ENCODE data around the gene MRPL16. TPM values are rescaled to one million over a fixed set of nuclear protein-coding genes. Genes with fewer than 3 reads are reported as not detected.

Gene MRPL16
- total RNA-seq, 1 donor from 2014 or later = 36.6 TPM

DNA sequence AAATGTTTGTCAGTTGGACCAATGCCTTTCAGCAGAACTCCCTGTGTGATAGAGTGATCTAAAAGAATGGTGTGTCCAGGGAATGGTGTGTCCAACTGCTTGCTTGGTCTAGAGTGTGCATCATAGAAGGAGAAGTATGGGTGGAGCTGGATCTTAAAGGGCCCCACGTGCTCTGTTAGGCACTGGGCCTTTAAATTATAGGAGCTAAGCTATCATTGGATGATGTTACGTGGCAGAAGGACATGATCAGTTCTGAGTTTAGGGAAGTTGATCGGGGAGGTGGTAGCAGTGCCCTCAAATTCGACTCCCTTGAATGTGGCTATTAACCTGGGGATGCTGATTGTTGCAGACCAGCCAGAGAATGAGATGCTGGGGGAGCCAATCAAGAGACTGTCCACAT lies 39.0 kb downstream of the MRPL16 start:
- DNase-seq (ENCODE audit: low spot score) = no peak

DNA sequence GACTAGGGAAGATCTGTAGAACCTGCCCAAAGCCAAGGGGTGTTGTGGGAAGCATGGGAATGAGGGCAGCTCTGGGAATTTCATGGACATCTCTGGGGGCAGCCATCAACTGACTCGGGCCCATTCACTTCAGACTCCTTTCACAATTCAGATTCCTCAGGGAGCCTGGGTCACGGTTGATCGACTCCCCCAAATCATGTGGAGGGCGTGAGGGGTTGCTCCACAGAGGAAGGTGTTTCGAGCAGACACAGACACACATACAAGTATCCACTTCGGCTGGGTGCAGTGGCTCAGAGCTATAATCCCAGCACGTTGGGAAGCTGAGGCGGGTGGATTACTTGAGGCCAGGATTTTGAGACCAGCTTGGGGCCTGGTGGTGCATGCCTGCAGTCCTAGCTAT lies 39.7 kb downstream of the MRPL16 start:
- DNase-seq (ENCODE audit: low spot score) = no peak

DNA sequence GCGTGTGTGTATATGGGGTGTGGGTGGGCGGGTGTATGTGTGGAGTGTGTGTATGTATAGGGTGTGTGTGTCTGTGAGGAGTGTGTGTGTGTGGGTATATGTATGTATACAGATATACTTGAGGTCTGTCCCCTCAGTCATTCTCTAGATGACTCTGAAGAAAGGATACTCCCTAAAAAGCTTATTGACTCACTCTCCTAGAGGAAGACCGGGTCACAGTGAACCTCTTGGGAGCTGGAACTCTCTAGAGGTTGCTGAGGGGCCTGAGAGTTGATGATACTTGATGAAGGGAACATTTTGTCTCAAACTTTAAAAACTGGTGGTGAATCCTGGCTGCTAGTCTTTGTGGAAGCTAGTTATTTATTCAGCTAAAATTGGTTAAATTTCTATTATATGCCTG lies 40.3 kb downstream of the MRPL16 start:
- DNase-seq (ENCODE audit: low spot score) = no peak

DNA sequence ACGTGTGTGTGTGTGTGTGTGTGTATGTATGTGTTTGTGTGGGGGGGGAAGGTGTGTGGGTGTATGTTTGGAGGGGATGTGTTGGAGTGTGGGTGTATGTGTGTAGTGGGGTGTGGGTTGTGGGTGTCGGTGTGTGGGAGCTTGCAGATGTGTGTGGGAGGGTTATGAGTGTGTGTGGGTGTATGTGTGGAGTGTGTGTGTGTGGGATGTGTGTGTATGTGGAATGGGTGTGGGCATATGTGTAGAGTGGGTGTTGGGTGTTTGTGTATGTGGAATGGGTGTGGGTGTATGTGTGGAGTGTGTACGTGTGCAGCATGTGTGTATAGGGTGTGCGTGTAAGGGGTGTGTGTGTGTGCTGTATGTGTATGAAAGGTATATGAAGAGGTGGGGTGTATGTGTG lies 40.8 kb downstream of the MRPL16 start:
- DNase-seq (ENCODE audit: low spot score) = no peak

DNA sequence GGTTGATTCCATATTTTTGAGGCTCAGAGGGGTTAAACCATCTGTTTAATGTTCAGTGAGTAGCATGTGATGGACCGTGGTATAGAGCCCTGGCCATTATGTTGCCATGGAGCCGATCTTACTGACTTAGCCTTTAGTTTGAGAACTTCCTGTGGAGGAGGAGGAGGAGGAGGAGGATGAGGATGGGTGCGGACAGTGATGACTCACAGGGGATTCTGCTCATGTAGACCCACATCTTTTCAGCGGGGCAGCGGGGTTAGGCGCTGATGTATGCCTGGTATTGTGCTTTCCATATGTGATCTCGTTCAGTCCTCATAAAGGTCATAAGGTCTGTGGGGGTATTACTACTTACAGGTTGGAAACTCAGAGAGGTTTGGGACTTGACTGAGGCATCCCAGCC lies 41.5 kb downstream of the MRPL16 start:
- no peak for DNase-seq (ENCODE audit: low spot score)

DNA sequence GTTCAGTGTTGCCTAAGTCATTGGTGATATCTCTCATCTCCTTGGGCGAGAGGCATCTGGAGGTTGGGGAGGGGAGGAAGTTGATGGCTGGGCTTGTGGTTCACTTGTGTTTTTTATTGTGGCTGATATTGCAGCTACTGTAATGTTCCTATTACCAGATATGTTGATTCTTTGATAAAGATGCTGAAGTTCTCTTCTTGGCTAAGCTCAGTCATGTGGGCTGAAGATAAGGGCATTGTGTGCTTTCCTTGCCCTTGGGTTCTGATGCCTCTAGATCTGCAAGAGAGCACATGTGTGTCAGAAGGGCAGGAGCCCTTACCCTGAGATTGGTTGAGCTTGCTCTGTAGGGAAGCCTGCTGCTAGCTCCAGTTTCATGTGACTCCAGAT lies 43.4 kb downstream of the MRPL16 start:
- DNase-seq (ENCODE audit: low spot score) = no peak

DNA sequence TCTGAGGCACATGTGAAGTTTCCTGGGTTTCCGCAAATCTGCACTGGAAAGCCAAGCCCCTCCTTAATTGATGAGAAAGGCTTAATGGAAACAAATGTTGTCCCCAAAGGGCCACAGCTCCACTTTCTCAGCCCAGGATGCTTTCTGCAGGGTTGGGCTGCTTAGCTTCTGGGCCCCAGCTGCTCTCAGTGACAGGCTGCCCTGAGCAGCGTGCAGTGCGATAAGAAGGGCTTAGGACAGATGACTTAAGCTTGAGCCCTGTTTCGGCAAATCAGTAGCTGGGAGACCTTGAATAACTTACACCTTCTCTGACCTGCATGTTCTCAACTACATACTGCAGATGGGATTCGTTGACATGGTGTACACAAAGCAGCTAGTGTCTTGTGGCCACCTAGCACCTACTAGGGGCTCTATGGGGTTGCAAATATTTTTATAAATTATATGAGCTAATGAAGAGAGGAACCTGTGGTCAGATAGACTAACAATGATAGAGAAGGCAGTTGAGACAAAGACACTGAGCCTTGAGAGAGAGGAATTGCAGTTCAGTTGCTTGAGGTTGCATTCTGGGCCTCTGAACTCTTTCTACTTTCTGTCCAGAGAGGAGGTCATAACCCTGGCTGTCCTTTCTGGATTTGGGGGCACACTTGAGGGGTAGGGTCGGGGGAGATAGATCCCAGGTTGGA lies 43.9 kb downstream of the MRPL16 start:
- DNase-seq (ENCODE audit: low spot score) = no peak

DNA sequence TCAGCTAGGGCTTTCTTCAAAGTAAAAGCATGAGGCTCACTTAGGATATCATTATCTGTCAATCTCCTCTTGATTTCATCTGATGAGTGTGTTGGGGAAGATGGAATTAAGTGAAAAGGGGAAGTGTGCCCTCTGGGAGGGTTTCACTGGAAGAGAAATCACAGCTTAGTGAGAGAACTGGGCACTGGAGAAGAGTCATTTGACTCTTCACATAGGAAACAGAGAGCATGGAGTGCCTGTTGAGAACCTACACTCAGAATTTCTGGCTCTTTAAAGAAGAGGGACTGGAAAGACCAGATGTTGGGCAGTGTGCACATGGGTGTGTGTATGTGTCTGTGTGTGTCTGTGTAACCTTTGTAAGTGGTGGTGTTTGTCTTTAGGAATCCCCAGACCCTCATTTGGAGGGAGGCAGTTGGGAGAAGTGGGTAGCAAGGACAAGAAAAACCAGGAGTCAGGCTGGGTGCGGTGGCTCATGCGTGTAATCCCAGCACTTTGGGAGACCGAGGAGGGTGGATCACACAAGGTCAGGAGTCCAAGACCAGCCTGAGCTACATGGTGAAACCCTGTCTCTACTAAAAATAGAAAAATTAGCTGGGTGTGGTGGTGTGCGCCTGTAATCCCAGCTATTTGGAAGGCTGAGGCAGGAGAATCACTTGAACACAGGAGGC lies 45.4 kb downstream of the MRPL16 start:
- no peak for DNase-seq (ENCODE audit: low spot score)

DNA sequence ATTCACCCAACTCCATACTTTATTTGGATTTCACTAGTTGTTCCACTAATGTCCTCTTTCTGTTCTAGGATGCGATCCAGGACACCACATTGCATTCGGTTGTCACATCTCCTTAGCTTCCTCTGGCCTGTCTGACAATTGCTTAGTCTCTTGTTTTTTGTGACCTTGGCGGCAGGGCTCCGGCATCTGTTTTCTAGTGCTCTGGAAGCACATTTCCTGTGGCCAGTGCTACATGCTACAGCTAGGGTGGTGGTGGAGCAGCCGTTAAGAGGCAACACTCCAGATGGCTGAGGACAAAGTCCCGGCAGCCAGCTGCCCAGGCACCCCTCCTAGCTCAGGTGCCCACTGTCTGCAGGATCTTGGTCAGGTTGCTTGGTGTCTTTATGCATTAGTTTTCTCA lies 48.6 kb downstream of the MRPL16 start:
- no peak for DNase-seq (ENCODE audit: low spot score)

DNA sequence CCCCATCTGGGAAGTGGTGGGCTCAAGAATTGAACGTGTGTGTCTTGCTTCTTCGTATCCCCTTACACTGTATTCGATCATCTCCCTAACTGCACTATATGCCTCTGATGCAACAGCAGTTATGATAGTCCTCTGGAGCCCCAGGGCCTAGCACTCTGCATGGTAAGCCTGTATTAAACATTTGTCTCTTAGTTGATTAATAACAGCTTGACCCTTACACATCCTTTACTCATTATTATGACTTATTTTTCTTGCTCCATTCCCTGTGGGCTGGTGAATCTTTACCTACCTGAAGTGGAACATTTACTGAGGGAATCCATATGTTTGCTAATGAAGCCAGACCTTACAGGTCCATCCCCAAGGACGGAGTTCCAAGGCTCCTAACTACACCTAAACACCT lies 49.8 kb downstream of the MRPL16 start:
- DNase-seq (ENCODE audit: low spot score) = no peak

DNA sequence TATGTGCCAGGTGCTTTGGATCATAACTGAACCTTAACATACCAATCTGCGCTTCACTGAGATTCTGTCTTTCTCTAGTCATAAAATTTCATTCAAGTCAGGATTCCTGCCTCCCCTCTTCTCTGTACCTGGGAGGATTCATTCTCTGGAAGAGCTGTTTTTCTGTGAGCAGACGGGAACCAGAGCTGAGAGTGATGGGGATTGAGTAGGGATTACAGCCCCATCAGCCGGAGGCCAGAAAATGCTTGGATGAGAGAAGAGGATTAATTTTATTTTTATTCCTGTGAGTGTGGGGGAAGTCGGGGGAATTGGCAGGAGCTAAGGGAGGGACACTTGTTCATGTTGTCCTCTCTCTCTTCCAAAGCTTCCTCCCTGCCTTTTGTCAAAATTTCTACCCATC lies 50.7 kb downstream of the MRPL16 start:
- DNase-seq (ENCODE audit: low spot score) = peak; percentile 47

DNA sequence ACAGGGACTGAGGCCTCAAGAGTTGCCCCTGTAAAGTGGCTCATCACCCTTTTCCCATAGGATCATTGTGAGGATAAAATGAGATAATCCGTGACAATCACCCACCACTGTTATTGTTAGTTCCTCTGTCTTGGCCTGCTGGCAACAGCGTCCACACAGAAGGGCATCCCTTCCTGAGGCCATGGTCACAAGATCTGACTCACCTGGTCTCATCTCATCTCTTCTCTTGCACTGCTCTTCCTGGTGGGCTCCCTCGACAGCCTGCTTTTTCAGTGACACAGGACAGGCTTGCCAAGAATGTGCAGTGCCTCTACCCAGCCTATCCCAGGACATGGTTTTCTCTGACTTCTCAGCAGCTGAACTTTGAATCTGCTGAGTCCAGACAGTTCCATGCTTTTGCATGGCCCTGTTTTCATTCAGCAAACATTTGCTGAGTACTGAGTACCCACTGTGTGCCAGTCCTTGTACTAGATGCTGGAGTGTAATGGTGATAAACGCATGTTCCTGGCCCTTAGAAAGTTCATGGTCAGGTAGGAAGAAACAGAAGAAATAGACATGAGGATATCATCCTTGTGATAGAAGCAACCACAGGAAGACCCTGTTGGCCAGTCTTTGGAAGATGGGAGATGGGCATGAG lies 52.1 kb downstream of the MRPL16 start:
- DNase-seq (ENCODE audit: low spot score) = no peak

DNA sequence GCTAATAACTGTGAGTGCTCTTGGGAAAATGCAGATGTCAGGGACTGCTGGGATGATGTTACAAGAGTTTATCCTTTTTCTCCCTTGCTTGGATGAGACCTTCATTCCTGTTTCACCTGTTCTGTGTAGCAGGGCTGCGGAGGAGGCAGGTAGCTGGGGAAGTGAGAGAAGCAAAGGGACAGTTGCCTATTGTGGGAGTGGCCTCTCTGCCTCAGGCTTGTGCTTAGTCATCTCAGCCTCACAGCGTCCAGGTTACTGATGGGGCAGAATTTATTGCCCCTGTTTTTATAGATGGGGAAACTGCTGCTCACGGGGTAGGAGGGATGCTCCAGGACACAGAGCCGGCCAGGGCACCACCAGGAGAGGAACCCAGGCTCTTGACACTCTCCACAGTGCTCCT lies 53.7 kb downstream of the MRPL16 start:
- peak; percentile 20 for DNase-seq (ENCODE audit: low spot score)

DNA sequence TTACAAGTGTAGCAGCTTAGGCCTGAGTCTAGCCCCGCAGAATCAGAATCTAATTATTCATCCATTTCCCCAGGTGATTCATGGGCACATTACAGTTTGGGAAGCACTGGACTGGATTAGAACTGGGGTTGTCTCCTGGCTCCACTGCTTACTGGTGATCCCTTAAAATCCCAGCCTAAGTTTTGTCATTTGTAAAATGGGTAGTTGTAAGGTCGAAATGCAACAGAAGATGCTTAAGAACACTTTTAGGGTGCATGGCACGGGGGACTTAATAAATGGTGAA lies 54.1 kb downstream of the MRPL16 start:
- no peak for DNase-seq (ENCODE audit: low spot score)

Other genes with a start within 250 kb of the MRPL16 start
- 38.5 TPM for gene OSBP, start 195.0 kb downstream of the MRPL16 start, total RNA-seq (ENCODE audit: insufficient read depth, low replicate concordance)
- 4.6 TPM for gene PATL1, start 141.7 kb downstream of the MRPL16 start, total RNA-seq (ENCODE audit: insufficient read depth, low replicate concordance)
- gene OR10V1, start 96.9 kb downstream of the MRPL16 start, total RNA-seq (ENCODE audit: insufficient read depth, low replicate concordance) = 7.9 TPM
- gene STX3, start 55.4 kb downstream of the MRPL16 start, total RNA-seq (ENCODE audit: insufficient read depth, low replicate concordance) = 11.1 TPM
- not detected for gene CBLIF, start 34.7 kb upstream of the MRPL16 start, total RNA-seq (ENCODE audit: insufficient read depth, low replicate concordance)
- gene TCN1, start 55.7 kb upstream of the MRPL16 start, total RNA-seq (ENCODE audit: insufficient read depth, low replicate concordance) = 2.2 TPM
- gene OOSP3, start 68.0 kb upstream of the MRPL16 start, total RNA-seq (ENCODE audit: insufficient read depth, low replicate concordance) = not detected
- not detected for gene OOSP1, start 127.7 kb upstream of the MRPL16 start, total RNA-seq (ENCODE audit: insufficient read depth, low replicate concordance)
- not detected for gene OOSP4A, start 153.3 kb upstream of the MRPL16 start, total RNA-seq (ENCODE audit: insufficient read depth, low replicate concordance)
- gene OOSP4B, start 206.4 kb upstream of the MRPL16 start, total RNA-seq (ENCODE audit: insufficient read depth, low replicate concordance) = not detected
- 3.4 TPM for gene OOSP2, start 229.6 kb upstream of the MRPL16 start, total RNA-seq (ENCODE audit: insufficient read depth, low replicate concordance)
- 7.2 TPM for gene MS4A3, start 245.9 kb upstream of the MRPL16 start, total RNA-seq (ENCODE audit: insufficient read depth, low replicate concordance)